ENCODE data around the gene ZC3H14.

The ZC3H14 gene

DNA sequence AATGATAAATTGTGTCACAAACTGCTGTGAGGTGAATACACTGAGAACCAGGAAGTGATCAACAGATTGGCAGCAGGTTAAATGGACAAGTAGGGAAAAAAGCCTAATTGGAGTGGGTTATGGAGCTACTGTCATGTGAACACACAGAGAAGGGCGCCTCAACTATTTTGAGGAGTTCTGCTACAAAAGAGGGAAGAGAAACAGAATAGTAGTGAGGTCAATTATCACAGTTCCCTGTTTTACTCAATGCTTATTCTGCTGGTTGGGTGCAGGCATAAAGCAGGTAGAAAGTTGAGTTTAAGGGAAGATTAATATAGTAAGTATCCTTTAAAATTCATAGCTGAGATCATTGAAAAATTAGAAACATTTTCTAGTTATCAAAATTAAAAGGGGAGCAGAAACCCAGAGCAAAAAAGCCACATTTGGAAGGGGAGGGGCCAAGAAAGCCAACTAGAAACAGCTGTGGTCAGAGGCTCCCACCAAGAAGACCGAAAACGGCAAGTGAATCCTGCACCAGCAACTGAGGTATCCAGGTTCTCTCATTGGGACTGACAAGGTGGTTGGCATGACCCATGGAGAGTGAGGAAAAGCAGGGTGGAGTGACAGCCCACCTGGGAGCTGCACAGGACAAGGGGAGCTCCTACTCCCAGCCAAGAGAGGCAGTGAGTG is 105.7 kb downstream of the ZC3H14 start:
- FAIRE-seq (no peak), DNase-seq (ENCODE audit: low spot score) (no peak)

DNA sequence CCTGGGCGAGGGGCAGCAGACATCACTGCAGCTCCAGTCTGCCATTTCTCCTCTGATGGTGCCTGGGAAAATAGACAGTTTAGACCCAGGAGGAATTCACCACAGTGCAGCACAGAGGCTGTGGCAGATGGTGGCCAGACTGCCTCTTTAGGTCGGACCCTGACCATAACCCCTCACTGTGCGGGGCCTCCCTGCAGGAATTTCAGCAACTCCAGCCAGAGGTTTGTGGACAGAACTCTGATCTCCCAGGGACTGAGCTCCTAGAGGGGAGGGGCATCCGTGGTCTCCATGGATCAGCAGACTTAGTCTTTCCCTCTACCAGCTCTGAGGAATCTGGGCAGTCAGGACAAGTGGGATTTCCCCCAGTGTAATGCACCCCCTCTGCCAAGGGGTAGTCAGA is 106.5 kb downstream of the ZC3H14 start:
- no peak for DNase-seq (ENCODE audit: low spot score)
- FAIRE-seq, result no peak
